Retinal pigment epithelial cell (primary cell): ENCODE measurements around the gene CYP4V2.

ENCODE experiments used
- DNase-seq: peaks from one replicate; pipeline ENCODE4 v3.0.0-alpha.2; 2010; ENCODE audit warnings: low read depth
- H3K4me3 ChIP-seq: 2 replicates; pipeline ENCODE4 v1.5.1; 2011; ENCODE audit warnings: mild to moderate bottlenecking, low read length, control low read depth, moderate library complexity
- CTCF ChIP-seq: conservative IDR thresholded peaks from 2 replicates; pipeline ENCODE4 v1.5.1; 2011; ENCODE audit warnings: low read depth, low read length, control low read depth, inconsistent platforms

The CYP4V2 gene

GRCh38 chr4:186258216-186258811 lies 66.9 kb downstream of the CYP4V2 start:
- TF ChIP-seq CTCF, result no peak
- DNase-seq, result no peak
- no peak overlapping the region for H3K4me3 ChIP-seq

GRCh38 chr4:186260117-186260503 lies 68.7 kb downstream of the CYP4V2 start:
- DNase-seq, result no peak
- TF ChIP-seq CTCF, result no peak
- H3K4me3 ChIP-seq, result no peak overlapping the region
